GM19240 (cell line): Measurements from ENCODE around the gene DNAJC16.
"Not testable (repeated sequence)": the region's sequence is repeated elsewhere in the genome, so short reads cannot be mapped to it uniquely, and the experiment has no call there.

Experiments used
- DNase-seq: peaks from one replicate; pipeline ENCODE4 v3.0.0; 2011; ENCODE audit warnings: low spot score; ENCODE audit not compliant: insufficient read length

DNAJC16 gene

DNA sequence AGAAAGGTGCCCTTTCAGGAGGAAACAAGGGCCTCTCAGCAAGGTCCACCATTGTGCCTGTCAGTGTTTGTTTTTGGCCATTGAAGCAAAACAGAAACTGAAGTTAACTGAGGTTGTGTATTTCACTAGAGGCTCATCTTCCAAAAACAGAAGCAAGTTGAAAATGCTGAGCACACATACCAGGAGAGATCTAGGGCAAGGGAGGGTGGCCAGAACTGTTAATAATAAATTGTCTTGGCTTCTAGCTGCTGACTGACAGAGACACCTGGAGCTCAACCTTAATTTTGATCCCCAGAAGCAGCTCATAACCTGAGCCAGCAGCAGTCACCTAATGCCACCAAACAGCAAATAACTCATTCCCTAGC is 53.0 kb downstream of the DNAJC16 start:
- DNase-seq = peak; percentile 33

DNA sequence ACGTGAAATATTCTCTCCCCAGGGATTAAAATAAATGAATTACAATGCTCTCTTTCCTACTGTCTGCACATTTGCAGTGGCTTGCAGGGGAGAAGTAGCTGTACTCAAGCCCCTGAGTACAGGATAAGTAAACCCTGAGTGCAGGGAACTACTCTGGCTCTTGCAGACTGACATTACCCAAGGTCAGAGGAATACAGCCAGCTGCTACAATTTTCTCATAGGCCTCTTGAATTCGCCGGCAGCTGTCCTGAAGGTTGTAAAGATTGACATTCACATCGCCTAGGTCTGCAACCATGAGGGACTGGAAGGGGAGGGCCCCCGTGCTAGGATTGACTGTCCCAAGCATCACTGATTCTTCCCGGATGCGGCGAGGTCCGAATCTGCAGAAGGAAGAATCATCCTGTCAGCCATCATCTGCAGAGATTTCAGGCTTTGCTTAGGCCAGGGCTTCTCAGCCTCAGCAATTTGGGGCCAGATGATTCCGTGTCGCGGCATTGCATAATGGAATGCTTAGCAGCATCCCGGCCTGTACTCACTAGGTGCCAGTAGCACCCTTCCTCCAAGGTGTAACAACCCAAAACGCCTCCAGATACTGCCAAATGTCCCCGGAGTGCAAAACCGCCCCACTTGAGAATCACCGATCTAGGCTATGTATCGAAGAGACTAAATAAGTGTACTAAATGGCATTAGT is 56.5 kb downstream of the DNAJC16 start:
- no peak for DNase-seq

DNA sequence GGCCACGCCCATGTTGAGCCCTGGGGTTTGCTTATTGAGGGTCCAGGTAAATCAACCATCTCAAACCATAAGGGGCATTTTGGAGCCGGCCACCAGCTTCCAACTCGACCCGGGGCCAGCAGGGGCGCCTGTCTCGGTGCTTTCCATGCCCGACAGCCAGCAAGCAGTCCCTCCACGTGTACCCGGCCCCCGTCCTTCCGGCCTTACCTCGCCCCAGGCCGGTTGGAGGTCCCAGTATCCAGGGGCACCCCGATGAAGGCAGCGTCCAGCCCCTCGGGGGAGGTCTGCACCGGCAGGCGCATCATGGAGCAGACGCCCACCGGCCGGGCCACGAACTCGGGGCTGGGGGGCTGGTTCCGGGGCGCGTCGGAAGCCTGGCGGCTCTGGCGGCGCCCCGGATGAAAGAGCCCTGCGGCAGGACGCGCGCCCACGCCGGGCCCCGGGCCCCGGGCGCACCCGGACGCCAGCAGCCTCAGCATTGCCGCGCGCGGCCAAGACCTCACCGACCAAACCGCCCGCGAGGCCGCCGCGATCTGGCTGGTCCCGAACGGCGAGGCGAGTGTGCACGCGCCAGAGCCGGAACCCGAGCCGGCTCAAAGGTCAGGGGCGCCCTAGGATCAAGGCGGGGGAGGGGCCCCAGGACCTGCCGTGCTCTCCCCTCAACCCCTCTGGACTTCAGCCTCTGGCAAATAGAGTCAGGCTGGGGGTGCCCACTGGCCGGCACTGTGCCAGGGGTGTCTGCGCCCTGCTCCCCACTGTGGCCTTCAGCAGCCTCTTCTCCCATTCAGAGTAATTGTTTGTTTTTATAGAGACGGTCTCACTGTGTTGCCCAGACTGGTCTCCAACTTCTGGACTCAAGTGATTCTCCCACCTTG is 58.1 kb downstream of the DNAJC16 start, which contains the start of gene AGMAT:
Gene AGMAT (minus strand): TSS at position 563 of the 875 bp plus-strand sequence. CDS start 84 bp downstream, at position 479.
- peak; percentile 69 for DNase-seq

DNA sequence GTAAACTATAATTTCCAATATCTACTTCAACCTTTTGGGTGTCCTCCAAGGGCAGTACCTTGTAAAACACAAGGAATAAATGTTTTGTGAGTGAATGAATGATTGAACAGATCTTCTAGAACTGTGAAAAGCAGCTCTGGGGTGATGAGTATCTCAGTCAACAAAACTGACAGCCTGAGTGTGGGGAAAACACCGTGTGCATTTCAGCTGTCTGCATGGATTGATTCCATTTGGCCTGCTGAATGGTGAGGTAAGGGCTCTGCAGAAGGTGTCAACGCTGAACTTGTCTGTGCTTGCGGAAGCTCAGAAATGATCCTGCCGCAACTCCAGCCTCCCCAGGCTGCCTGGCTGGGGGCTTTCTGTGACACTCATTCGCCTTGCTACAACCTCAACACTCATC is 65.6 kb downstream of the DNAJC16 start:
- DNase-seq = no peak

DNA sequence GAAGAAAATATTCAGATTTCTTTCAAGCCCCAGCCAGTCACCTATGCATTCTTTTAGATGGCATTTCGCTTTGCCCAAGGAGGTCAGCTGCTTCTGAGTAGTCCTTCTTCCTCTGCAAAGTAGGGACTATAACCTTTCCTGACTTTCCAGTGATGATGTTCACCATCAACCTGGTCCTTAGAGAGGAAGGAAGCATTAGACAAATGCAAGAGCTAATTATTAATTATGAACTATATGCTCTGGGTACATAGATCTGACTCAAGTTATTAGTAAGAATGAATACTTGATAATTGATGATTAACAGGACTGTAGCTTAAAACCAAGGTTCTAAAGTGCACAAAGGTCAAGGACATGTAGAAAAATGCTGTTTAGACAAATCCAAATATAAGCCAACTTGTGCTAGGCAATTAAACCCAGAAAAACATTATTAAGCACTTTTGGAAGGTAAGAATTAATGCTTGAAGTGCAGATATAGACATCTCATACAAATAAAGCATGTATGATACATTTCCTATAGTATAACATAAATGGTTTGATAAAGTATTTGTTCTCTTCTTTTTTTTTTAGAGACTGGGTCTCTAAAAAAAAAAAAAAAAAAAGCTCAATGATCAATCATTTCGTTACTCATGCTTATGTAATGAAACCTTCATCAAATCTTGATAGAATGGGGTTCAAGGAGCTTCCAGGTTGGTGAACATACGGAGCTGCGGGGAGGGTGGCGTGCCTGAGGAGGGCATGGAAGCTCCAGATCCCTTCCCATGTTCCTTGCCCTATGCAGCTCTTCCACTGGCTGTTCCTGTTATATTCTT is 69.4 kb downstream of the DNAJC16 start:
- DNase-seq = no peak

DNA sequence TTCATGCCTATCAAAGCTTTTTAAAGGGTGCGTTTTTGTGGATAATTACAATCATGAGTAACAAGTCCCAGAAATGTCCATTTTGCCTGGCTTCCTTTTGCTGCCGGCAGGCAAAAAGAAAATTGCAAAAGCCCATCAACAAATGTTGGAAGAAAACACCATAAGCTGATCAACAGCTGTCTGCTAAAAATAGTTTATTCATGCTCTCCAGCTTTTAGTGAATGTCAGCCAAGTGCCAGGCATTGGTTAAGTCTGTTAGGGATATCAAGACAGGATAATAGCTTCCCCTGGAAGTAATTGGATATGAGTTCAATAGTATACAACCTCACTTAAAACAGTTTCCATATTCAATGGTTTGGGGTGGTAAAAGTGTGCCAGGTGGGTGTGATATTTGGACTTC is 71.8 kb downstream of the DNAJC16 start:
- DNase-seq = no peak

DNA sequence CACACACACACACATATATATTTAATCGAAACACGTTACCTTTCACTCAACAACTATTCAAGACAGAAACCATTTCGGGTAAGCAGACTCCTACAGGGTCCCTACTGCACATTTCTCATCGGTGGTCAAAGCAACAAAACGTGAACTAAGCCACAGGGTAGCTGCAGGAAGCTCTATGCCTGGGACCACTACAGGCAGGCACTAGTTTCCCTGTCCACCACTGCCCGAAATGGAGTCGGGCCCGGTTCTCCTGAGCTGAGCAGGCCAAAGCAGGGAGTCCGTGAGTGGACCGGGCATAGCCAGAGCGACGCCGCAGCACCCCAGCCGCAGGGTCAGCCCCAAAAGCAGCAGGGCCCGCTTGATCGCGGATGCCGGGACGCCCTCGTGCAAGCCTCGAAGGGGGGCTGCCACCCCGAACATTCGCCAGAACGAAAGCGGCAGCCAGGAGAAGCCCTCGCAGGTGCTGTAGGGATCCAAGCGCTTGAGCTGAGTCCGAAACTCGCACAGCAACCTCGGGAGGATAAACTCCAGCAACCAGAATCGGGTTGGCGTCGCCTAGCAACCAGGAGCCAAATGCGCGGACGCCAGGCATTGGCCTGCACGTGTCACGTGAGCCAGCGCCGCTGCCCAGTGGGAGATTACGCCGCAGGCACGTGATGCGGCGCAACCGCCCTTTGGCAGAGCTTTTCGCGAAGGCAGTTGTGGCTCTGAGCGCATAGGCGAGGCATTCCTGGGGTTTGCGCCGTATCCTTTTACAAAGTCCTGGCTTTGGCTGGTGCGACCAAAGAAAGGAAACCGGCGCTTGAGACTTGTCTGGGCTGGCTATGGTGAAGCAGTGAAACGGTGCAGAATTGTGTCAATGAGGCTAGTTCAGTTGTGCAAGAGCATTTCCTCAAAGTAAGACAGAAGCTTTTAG is 76.7 kb downstream of the DNAJC16 start:
- peak; percentile 93 for DNase-seq

DNA sequence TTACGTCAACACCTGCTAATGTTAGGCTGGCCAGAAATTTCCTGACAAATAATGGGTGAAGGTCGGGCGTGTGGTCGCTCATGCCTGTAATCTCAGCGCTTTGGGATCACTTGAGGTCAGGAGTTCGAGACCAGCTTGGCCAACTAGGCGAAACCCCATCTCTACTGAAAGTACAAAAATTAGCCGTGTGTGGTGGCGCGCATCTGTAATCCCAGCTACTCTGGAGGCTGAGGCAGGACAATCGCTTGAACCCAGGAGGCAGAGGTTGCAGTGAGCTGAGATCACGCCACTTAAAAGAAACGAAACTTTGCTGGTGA is 77.3 kb downstream of the DNAJC16 start:
- DNase-seq = not testable (repeated sequence)

DNA sequence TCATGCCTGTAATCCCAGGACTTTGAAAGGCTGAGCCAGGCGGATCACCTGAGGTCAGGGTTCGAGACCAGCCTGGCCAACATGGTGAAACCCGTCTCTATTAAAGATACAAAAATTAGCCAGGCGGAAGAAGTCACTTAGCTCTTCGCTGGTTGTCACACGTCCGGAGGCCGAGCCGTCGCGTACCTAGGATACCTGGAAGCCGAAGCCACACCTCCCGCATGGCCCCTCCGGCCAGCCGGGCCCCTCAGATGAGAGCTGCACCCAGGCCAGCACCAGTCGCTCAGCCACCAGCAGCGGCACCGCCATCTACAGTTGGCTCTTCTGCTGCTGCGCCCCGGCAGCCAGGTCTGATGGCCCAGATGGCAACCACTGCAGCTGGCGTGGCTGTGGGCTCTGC is 77.8 kb downstream of the DNAJC16 start:
- DNase-seq = not testable (repeated sequence)

DNA sequence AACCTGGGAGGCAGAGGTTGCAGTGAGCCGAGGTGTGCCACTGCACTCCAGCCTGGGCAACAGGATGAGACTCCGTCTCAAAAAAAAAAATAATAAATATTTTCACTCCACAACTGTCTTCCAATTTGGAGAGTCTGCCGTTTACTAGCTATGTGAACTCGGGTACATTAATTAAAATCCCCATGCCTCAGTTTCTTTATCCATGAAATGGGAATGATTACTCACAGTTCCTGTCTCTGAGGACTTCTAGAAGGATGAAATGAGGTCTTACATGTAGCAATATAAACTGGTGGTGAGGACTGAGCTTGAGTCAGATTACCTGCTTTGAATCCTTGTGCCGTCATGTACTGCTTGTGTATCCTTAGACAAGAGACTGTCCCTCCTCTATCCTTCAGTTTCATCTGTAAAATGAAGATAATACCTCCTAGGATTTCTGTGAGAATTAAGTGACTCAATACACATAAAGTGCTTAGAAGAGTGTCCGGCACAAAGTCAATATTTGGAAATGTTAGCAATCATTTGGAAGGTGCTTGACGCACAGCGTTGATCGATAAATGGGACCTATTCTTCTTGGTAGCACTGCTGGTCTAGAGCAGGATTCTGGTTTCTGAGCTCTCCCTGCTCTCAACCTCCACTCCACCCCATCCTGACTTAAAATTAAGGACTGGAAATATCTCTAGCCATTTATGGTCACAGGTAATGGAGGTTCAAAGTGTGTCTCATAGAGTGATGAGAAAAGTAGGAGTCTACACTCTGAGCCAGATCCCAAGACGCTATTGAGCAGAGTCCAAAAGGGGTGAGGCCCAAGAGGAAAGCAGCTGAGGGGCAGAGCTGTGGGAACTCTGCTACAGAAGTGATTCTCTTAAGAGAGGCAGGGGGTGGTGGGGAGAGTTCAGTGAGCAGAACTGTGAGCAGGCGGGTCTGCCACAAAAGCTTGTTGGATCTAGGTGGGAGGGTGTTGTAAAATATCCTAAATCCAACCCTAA is 79.0 kb downstream of the DNAJC16 start:
- DNase-seq = no peak

DNA sequence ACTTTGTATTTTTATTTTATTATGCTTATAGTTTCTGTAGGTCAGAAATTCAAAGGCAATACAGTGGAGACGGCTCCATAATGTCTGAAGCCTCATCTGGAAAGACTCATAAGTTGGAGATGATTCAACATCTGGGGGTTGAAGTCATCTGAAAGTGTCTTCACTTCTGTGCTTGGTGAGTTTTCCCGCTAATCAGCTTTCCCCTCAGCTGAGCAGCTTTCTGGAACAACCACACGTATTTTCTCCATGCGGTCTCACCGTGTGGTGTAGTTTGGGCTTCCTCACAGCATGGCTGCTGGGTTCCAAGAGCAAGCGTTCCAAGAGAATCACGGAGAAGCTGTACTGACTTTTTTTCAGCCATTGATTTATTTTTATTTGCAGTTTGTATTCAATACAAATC is 83.0 kb downstream of the DNAJC16 start:
- no peak for DNase-seq

DNA sequence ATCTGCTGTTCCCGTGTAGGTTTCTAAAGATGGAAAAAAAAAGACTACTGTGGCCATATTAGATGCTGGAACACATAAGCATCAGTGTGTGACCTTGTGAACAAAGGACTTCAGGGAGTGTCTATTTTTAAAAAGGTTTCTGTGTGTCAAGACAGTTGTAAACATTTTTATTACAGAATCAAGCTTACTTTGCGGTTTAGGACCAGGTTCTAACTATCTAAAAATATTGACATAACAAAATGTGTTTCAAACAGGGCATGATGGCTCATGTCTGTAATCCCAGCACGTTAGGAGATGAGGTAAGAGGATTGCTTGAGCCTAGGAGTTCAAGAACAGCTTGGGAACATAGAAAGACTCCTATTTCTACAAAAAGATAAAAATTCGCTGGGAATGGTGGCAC is 83.5 kb downstream of the DNAJC16 start:
- no peak for DNase-seq

DNA sequence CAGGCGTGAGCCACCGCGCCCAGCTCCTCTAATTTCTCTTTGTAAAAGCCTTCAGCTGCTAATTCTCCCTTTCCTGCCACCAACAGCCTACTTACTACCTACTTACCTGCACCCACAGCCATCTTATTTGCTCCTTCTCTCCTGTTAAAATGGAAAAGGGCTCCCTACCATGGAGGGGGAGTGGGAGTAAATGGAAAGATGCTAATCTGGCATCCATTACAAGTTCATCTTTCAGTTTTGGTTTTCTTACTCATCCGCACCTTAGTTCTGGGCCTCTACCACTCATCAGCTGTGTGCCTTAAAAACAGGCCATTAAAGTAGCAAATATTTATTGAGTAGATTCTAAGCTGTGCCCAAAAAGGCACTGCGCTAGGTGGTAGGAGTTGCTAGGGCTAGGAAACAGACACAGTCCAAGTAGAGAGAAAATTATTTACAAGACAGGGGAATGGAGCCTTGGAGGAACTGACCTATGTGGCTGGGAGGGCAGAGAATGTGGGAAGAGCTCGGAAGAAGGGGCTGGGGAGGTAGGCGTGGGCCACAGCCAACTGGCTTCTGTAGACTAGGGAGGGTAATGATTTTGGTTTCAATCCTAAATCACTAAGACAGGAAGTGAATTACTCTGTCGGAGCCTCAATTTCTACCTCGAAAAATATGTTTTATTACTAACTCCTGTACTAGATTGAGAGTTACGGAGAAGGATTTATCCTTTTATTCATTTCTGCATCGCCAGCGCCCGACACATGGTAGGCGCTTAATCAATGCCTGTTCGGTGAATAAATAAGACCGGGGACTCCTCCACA is 89.9 kb downstream of the DNAJC16 start:
- no peak for DNase-seq

DNA sequence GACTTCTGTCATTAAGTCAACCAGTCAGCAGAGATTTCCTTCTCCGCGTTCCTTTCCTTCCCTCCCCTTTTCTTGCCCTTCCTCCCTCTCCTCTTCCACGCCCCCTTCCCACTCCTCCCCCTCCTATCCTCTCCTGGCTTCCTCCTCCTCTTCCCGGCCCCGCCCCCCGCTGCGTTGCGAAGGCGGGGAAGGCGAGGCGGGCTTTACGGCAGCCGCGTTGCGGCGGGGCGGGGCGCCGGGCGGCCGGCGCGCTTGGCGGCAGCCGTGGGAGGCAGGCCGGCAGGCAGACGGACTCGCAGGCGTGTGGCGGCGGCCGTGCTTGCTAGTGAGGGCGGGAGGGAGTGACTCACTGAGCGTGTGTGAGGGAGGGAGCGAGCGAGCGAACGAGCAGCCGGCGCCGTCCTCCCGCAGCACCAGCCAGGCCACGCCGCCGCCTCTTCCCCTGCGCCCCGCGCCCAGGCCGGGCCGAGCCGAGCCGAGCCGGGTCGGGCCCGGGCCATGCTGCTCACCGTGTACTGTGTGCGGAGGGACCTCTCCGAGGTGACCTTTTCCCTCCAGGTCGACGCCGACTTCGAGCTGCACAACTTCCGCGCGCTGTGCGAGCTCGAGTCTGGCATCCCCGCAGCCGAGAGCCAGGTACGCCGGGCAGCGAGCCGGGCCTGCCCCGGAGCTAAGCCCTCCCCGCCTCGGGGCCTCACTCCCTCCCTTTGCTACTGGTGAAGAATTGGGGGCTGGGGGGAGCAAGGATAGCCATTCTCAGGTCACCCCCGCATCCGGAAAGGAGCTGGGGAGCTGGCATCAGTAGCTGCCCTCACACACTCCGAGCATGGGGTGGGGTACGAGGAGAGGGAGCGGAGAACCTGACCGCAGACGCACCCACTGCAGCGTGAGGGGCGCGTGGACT is 90.8 kb downstream of the DNAJC16 start, which contains the start of gene DDI2:
Gene DDI2 (plus strand): TSS at position 286 of the 904 bp plus-strand sequence. CDS start 213 bp downstream, at position 499.
- DNase-seq = peak; percentile 65

DNA sequence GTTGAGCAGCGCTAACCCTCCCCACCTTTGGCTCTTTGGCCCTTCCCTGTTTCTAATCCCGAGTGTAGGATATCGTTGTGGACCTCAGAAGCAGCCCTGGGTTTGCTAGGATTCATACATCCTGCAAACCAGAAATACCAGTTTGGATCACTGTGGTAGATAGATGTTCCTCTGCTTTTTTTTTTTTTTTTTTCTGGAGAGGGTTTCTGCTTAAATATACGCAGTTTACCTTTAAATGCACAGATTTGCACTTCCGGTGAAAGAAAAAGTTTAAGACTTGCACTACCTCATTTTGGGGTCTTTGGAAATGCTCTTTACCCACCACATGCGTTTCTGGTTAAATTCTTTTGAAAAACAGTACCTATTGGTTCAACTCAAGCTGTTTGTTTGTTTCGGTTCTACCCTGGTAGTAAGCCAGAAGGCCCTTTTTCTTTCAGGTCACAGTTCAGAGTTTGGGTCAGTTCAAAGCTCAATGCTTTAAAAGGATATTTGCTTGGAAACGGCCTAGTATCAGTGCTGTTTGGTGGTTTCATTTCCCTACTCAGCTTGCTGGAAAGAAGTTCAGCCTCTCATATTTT is 91.5 kb downstream of the DNAJC16 start:
- DNase-seq = no peak

DNA sequence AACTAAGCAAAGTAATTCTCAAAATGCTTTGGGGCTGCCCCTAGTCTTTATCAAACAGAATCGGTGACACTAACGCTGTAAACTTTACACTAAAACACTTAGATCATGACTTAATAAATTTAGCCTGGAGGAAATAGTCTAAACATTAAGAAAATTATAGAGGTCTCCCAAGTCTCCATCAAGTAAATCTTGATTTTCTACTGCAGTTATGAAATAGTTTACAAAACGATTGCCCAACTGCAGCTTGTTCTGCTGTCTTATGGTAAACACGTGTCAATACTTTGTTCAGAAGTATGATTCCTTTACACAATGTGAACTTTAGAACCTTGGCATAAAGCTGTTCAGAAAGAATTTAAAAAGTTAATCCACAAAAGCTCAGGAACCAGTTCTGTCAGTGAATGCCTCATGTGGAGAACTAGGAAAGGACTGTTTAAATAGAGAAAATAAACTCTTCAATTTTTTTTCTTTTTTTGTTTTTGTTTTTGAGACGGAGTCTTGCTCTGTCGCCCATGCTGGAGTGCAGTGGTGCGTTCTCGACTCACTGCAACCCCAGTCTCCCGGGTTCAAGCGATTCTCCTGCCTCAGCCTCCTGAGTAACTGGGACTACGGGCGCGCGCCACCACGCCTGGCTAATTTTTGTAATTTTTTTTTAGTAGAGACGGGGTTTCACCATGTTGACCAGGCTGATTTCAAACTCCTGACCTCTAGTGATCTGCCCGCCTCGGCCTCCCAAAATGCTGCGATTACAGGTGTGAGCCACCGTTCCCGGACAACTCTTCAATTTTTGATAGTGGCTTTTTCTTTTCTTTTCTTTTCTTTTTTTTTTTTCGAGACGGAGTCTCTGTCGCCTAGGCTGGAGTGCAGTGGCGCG is 92.2 kb downstream of the DNAJC16 start:
- no peak for DNase-seq
